H9 (cell line): ENCODE data around the gene DCTN5. TPM values are rescaled to one million over a fixed set of nuclear protein-coding genes. Genes with fewer than 3 reads are reported as not detected.
"Not testable (repeated sequence)": the region's sequence is repeated elsewhere in the genome, so short reads cannot be mapped to it uniquely, and the experiment has no call there.

Source experiments
- DNase-seq: peaks from one replicate; pipeline ENCODE4 v3.0.0-alpha.2; 2017
- H2AFZ ChIP-seq: one replicate; pipeline ENCODE4 v1.6.1; 2013; ENCODE audit warnings: mild to moderate bottlenecking, low read length, control low read depth, moderate library complexity
- H2AK5ac ChIP-seq: 2 replicates; pipeline ENCODE4 v1.6.1; 2013; ENCODE audit warnings: low read length, control low read depth, mixed read lengths; ENCODE audit not compliant: insufficient read length
- H2BK120ac ChIP-seq: one replicate; pipeline ENCODE4 v1.6.1; 2013; ENCODE audit warnings: low read depth, mild to moderate bottlenecking, low read length, control low read depth, inconsistent platforms; ENCODE audit not compliant: poor library complexity, severe bottlenecking
- H2BK12ac ChIP-seq: 2 replicates; pipeline ENCODE4 v1.6.1; 2013; ENCODE audit warnings: low read length, control low read depth, mixed read lengths, low read depth; ENCODE audit not compliant: insufficient read length
- H2BK15ac ChIP-seq: 2 replicates; pipeline ENCODE4 v1.6.1; 2013; ENCODE audit warnings: low read depth, low read length, control low read depth
- H2BK20ac ChIP-seq: one replicate; pipeline ENCODE4 v1.6.1; 2013; ENCODE audit warnings: low read depth, mild to moderate bottlenecking, low read length, control low read depth, inconsistent platforms; ENCODE audit not compliant: poor library complexity, severe bottlenecking
- H2BK5ac ChIP-seq: 2 replicates; pipeline ENCODE4 v1.6.1; 2013; ENCODE audit warnings: low read length, control low read depth, mixed read lengths; ENCODE audit not compliant: insufficient read length
- H3K14ac ChIP-seq: 2 replicates; pipeline ENCODE4 v1.6.1; 2013; ENCODE audit warnings: low read length, control low read depth; ENCODE audit not compliant: insufficient read depth
- H3K18ac ChIP-seq: 2 replicates; pipeline ENCODE4 v1.6.1; 2013; ENCODE audit warnings: low read depth, mild to moderate bottlenecking, mixed read lengths, low read length, control low read depth; ENCODE audit not compliant: insufficient read length
- H3K23ac ChIP-seq: 2 replicates; pipeline ENCODE4 v1.6.1; 2013; ENCODE audit warnings: low read length, control low read depth, mixed read lengths, low read depth; ENCODE audit not compliant: insufficient read length
- H3K23me2 ChIP-seq: 2 replicates; pipeline ENCODE4 v1.6.1; 2013; ENCODE audit warnings: low read depth, mild to moderate bottlenecking, mixed read lengths, low read length, control low read depth; ENCODE audit not compliant: insufficient read length, poor library complexity, severe bottlenecking
- H3K27ac ChIP-seq: 2 replicates; pipeline ENCODE4 v1.5.1; 2013; ENCODE audit warnings: low read length, control low read depth, mixed read lengths, low read depth; ENCODE audit not compliant: insufficient read length
- H3K27me3 ChIP-seq: 2 replicates; pipeline ENCODE4 v1.6.1; 2013; ENCODE audit warnings: low read length, control low read depth, inconsistent platforms; ENCODE audit not compliant: insufficient read depth
- H3K4ac ChIP-seq: 2 replicates; pipeline ENCODE4 v1.6.1; 2013; ENCODE audit warnings: low read depth, mild to moderate bottlenecking, control low read depth, inconsistent platforms, low read length, moderate library complexity
- H3K4me1 ChIP-seq: 2 replicates; pipeline ENCODE4 v1.6.1; 2013; ENCODE audit warnings: low read length, control low read depth, inconsistent platforms; ENCODE audit not compliant: insufficient read depth
- H3K4me2 ChIP-seq: 2 replicates; pipeline ENCODE4 v1.6.1; 2013; ENCODE audit warnings: low read length, control low read depth, mixed read lengths; ENCODE audit not compliant: insufficient read length, insufficient read depth
- H3K56ac ChIP-seq: 2 replicates; pipeline ENCODE4 v1.6.1; 2013; ENCODE audit warnings: low read depth, mild to moderate bottlenecking, mixed read lengths, low read length, control low read depth; ENCODE audit not compliant: insufficient read length
- H3K79me1 ChIP-seq: 2 replicates; pipeline ENCODE4 v1.6.1; 2013; ENCODE audit warnings: low read depth, mild to moderate bottlenecking, moderate library complexity, low read length, control low read depth, inconsistent platforms; ENCODE audit not compliant: insufficient read depth, poor library complexity, severe bottlenecking
- H3K79me2 ChIP-seq: 2 replicates; pipeline ENCODE4 v1.6.1; 2013; ENCODE audit warnings: low read length, control low read depth, inconsistent platforms; ENCODE audit not compliant: insufficient read depth
- H3K9ac ChIP-seq: 2 replicates; pipeline ENCODE4 v1.6.1; 2013; ENCODE audit warnings: low read length, control low read depth, mixed read lengths; ENCODE audit not compliant: insufficient read length; ENCODE audit errors: extremely low read depth
- H3K9me3 ChIP-seq: one replicate; pipeline ENCODE4 v1.6.1; 2013; ENCODE audit warnings: low read depth, low read length, inconsistent platforms; ENCODE audit not compliant: control insufficient read depth
- H3T11ph ChIP-seq: one replicate; pipeline ENCODE4 v1.6.1; 2013; ENCODE audit warnings: mild to moderate bottlenecking, low read length, control low read depth, inconsistent platforms
- H4K20me1 ChIP-seq: one replicate; pipeline ENCODE4 v1.6.1; 2013; ENCODE audit not compliant: control insufficient read depth, insufficient read length, insufficient read depth
- H4K5ac ChIP-seq: 2 replicates; pipeline ENCODE4 v1.6.1; 2013; ENCODE audit warnings: low read depth, mild to moderate bottlenecking, mixed read lengths, low read length, control low read depth; ENCODE audit not compliant: insufficient read length
- H4K8ac ChIP-seq: replicated peaks from 2 replicates; pipeline ENCODE4 v1.6.1; 2013; ENCODE audit warnings: low read length, control low read depth, mixed read lengths, low read depth; ENCODE audit not compliant: insufficient read length
- H4K91ac ChIP-seq: 2 replicates; pipeline ENCODE4 v1.6.1; 2013; ENCODE audit warnings: low read depth, mild to moderate bottlenecking, moderate library complexity, mixed read lengths, low read length, control low read depth; ENCODE audit not compliant: insufficient read length
- H3K27ac Mint-ChIP-seq, 3 experiments: 2 replicates in 2 of 3; 3 replicates in 1 of 3; pipeline ENCODE4 v1.8.0; 2020 to 2021; ENCODE audit warnings: mixed read lengths in 3 of 3, mild to moderate bottlenecking in 1 of 3, moderate library complexity in 1 of 3
- H3K27me3 Mint-ChIP-seq: 2 replicates; pipeline ENCODE4 v1.8.0; 2021; ENCODE audit warnings: low read depth, mild to moderate bottlenecking, moderate library complexity, mixed read lengths
- H3K36me3 Mint-ChIP-seq, 3 experiments: 2 replicates in 2 of 3; 3 replicates in 1 of 3; pipeline ENCODE4 v1.8.0; 2020 to 2021; ENCODE audit warnings: low read depth in 3 of 3, mixed read lengths in 3 of 3; ENCODE audit not compliant: insufficient read depth in 1 of 3
- H3K4me1 Mint-ChIP-seq, 2 experiments: 2 replicates each; pipeline ENCODE4 v1.8.0; 2020; ENCODE audit warnings: mixed read lengths in 2 of 2
- H3K4me3 Mint-ChIP-seq, 2 experiments: 2 replicates in 1 of 2; 3 replicates in 1 of 2; pipeline ENCODE4 v1.8.0; 2020 to 2021; ENCODE audit warnings: mild to moderate bottlenecking in 2 of 2, mixed read lengths in 2 of 2, moderate library complexity in 1 of 2
- H3K9me3 Mint-ChIP-seq, 2 experiments: 2 replicates in 1 of 2; 3 replicates in 1 of 2; pipeline ENCODE4 v1.8.0; 2020; ENCODE audit warnings: mild to moderate bottlenecking in 2 of 2, mixed read lengths in 2 of 2, moderate library complexity in 1 of 2
- WGBS: extraction: QIAGEN DNeasy Blood & Tissue Kit; methylation state at CpG from one replicate; pipeline ENCODE4 v1.1.7; 2013; ENCODE audit warnings: missing lambda C conversion rate, low lambda C conversion rate, mixed read lengths; ENCODE audit not compliant: insufficient read length; ENCODE audit errors: extremely low coverage; 5-methylcytosine and 5-hydroxymethylcytosine counted together
- total RNA-seq: library from RNA; stranded (reverse); gene quantifications from 2 replicates; pipeline ENCODE4 v1.2.1, GENCODE V29; 2021
- TF ChIP-seq, protein P1 (sequence below): fragments of 200-600 bp; sonication (generic); conservative IDR thresholded peaks from 3 replicates; pipeline ENCODE4 v1.8.0; 2021; ENCODE audit warnings: antibody characterized with exemption, mild to moderate bottlenecking

The DCTN5 gene
- total RNA-seq, 1 experiment from 2014 or later: 114 TPM

DNA sequence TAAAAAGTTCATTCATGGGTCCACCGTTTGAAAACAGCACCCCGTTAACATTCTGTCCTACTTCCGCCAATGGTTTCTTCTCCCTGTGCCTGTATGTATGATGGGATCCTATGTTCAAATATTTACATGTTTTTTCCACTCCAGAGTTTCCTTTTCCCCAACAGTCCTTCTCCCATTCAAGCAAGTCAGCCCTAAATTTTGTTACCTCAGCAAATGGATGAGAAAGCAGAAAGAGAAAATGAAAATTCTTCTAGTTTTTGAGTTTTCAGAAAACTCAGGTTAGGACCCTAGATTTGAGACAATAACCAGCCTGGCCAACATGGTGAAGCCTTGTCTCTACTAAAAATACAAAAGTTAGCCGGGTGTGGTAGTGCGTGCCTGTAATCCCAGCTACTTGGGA is 75.2 kb downstream of the DCTN5 start:
- Histone ChIP-seq H3K4ac (no peak overlapping the region), H2AFZ (no peak overlapping the region), H3K79me1 (no peaks in the 10 kb centered on the region), H3K56ac (no peak overlapping the region), H4K5ac (no peak overlapping the region), H2BK12ac (no peak overlapping the region), H3K4me1 (no peaks in the 10 kb centered on the region), H3K23me2 (peaks cover 8% of the 10 kb centered on the region), H2BK120ac (no peak overlapping the region), H3K27me3 (peaks cover 3% of the 10 kb centered on the region; the same call in 1 of the 2 replicates), H3K18ac (no peak overlapping the region), H3K14ac (no peak overlapping the region), H4K91ac (no peak overlapping the region), H3K79me2 (no peaks in the 10 kb centered on the region), H2AK5ac (no peak overlapping the region), H2BK15ac (no peak overlapping the region), H3T11ph (no peak overlapping the region), H3K27ac (no peak overlapping the region), H3K9me3 (no peaks in the 10 kb centered on the region), H4K20me1 (peaks cover 3% of the 10 kb centered on the region), H3K23ac (no peak overlapping the region), H3K4me2 (no peak overlapping the region), H3K9ac (no peak overlapping the region), H2BK5ac (no peak overlapping the region), H2BK20ac (no peak overlapping the region), H4K8ac (no peak overlapping the region)
- Mint-ChIP-seq H3K9me3 (peaks cover 0 to 2% of the 10 kb centered on the region in 2 experiments; a peak in 2 of 5 replicates), H3K27ac (no peak overlapping the region; a peak in 1 of 7 replicates), H3K36me3 (no peaks in the 10 kb centered on the region), H3K4me1 (peaks cover 2 to 9% of the 10 kb centered on the region in 2 experiments; a peak in 3 of 4 replicates), H3K4me3 (no peak overlapping the region), H3K27me3 (peaks cover 20% of the 10 kb centered on the region)
- WGBS: no CpG with 5 or more reads among the region's 5 CpGs
- no peak for DNase-seq
- TF ChIP-seq, protein P1, sequence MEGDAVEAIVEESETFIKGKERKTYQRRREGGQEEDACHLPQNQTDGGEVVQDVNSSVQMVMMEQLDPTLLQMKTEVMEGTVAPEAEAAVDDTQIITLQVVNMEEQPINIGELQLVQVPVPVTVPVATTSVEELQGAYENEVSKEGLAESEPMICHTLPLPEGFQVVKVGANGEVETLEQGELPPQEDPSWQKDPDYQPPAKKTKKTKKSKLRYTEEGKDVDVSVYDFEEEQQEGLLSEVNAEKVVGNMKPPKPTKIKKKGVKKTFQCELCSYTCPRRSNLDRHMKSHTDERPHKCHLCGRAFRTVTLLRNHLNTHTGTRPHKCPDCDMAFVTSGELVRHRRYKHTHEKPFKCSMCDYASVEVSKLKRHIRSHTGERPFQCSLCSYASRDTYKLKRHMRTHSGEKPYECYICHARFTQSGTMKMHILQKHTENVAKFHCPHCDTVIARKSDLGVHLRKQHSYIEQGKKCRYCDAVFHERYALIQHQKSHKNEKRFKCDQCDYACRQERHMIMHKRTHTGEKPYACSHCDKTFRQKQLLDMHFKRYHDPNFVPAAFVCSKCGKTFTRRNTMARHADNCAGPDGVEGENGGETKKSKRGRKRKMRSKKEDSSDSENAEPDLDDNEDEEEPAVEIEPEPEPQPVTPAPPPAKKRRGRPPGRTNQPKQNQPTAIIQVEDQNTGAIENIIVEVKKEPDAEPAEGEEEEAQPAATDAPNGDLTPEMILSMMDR: no peak

DNA sequence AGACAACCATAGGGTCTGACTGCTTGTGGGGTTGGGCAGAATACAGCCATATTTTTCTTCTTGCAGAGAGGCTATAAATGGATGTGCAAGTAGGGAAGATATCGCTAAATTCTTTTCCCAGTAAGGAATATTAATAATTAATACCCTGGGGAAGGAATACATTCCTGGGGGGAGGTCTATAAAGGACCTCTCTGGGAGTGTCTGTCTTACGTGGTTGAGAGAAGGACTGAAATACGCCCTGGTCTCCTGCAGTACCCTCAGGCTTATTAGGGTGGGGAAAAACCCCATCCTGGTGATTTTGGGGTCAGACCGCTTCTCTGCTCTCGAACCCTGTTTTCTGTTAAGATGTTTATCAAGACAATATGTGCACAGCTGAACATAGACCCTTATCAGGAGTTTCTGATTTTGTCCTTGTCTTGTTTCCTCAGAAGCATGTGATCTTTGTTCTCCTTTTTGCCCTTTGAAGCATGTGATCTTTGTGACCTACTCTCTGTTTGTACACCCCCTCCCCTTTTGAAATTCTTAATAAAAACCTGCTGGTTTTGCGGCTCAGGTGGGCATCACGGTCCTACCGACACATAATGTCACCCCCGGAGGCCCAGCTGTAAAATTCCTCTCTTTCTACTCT is 81.5 kb downstream of the DCTN5 start:
- H2BK20ac ChIP-seq, H3K27ac ChIP-seq, H4K91ac ChIP-seq, H3K9me3 ChIP-seq, H3K18ac ChIP-seq, H3K4ac ChIP-seq, H3K23ac ChIP-seq, H3K4me2 ChIP-seq, H3K27me3 ChIP-seq, H3K14ac ChIP-seq, H3K56ac ChIP-seq, H3K27ac Mint-ChIP-seq, H2BK120ac ChIP-seq, H3K79me1 ChIP-seq, H2AK5ac ChIP-seq, H4K5ac ChIP-seq, H3K36me3 Mint-ChIP-seq, H3K4me1 Mint-ChIP-seq, H2BK5ac ChIP-seq, H3K23me2 ChIP-seq, H3T11ph ChIP-seq, H2BK15ac ChIP-seq, H3K4me3 Mint-ChIP-seq, H3K79me2 ChIP-seq, H3K9ac ChIP-seq, H4K20me1 ChIP-seq, H2BK12ac ChIP-seq, H2AFZ ChIP-seq, H4K8ac ChIP-seq, H3K4me1 ChIP-seq, DNase-seq: not testable (repeated sequence)
- peaks cover 8 to 13% of the 10 kb centered on the region in 2 experiments for H3K9me3 Mint-ChIP-seq
- H3K27me3 Mint-ChIP-seq: peaks cover 12% of the 10 kb centered on the region
- no CpG with 5 or more reads among the region's 9 CpGs for WGBS
